ENCODE measurements around the gene ITGAX. TPM values are rescaled to one million over a fixed set of nuclear protein-coding genes. Genes with fewer than 3 reads are reported as not detected.

Gene ITGAX
- total and polyA plus RNA-seq, 10 of the 15 experiments (the other 5 are each of a cell fraction or from before 2014, with no cell fraction given) = 1.6 to 37.9 (median 17.9) TPM

DNA sequence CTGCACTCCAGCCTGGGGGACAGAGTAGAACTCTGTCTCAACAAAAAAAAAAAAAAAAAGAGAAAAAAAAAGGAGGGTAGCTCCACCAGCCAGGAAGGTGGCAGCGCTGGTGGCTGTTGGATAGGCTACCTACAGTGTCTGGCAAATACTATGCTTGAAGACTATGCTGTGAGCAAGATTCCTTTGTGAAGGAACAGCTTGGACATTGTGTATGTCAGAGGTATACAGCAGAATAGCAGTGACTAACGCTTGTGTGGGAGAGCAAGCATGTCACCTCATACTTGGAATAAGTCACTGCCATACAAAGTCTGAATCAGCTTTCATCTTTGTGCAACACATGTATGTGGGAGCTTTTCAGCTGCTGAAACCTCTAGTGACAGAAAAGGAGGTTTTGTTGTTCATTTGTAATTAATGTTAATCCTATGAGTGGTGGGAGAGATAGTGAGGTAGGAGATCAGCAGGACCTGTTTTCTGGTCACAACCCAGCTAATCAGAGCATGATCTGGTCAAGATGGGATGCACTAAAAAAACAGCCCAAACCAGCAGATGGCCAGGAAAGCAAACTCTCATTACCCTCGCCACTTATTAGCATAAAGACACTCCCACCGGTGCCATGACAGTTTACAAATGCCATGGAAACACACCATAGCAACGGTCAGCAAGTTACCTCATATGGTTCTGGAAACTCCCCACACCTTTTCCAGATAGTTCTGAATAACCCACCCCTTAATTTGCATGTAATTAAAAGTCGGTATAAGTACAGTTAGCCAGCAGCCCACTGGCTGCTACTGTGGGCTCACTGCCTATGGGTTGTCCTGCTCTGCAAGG lies 31.4 kb downstream of the ITGAX start:
- ChIA-PET SMC1A (ENCODE audit: uncharacterized antibody, unreplicated experiment) (interaction anchor here (0.6 to 3.3 kb wide), 17 partner anchors 9 to 267 kb away, joined by 3 to 20 read pairs (median 4); partner anchors contain the start of genes COX6A2, FUS, ITGAM and PYCARD), CTCF (interaction anchor here (0.7 to 4.9 kb wide), 16 partner anchors 19 to 482 kb away, joined by 3 to 45 read pairs (median 4); partner anchors contain the start of genes ARMC5, COX6A2, PYCARD and ZNF843), POLR2A (interaction anchor here (0.5 to 1.7 kb wide), 8 partner anchors 9 to 483 kb away, joined by 3 to 4 read pairs (median 3); partner anchors contain the start of genes ARMC5, ITGAX and KAT8), RAD21 (ENCODE audit: unreplicated experiment) (interaction anchor here (0.7 to 2.8 kb wide), 12 partner anchors 20 to 244 kb away, joined by 3 to 10 read pairs (median 3); partner anchors contain the start of gene ZNF843)
- BruUV-seq (replicated peaks) = no TSS peak
- Histone ChIP-seq H3K4me3 (no peak overlapping the region), H3K4me2 (ENCODE audit: control insufficient read depth, insufficient read depth) (no peak overlapping the region), H4K20me1 (ENCODE audit: control insufficient read depth, insufficient read depth) (no peaks in the 10 kb centered on the region), H3K36me3 (ENCODE audit: control insufficient read depth in 2 of 2, insufficient read depth in 2 of 2, low read length in 1 of 2) (no peaks in the 10 kb centered on the region), H3K9me3 (replicated peaks; ENCODE audit: control insufficient read depth, insufficient read depth, low read length) (no peaks in the 10 kb centered on the region), H3K4me1 (ENCODE audit: control insufficient read depth, insufficient read depth, low read length) (no peaks in the 10 kb centered on the region), H3K27me3 (replicated peaks in 1 of 2; ENCODE audit: control insufficient read depth in 2 of 2, insufficient read depth in 2 of 2, low read length in 1 of 2) (peaks cover 0 to 3% of the 10 kb centered on the region in 2 experiments; a peak in 1 of 4 replicates), H3K27ac (ENCODE audit: control insufficient read depth, insufficient read depth) (no peak overlapping the region), H3K79me2 (ENCODE audit: control insufficient read depth, insufficient read depth, low read length) (no peaks in the 10 kb centered on the region), H3K9ac (ENCODE audit: control insufficient read depth, insufficient read depth, low read length) (no peak overlapping the region), H2AFZ (ENCODE audit: control insufficient read depth, low read depth, low read length) (no peak overlapping the region)
- WGBS (ENCODE audit: insufficient coverage, insufficient replicate concordance, low lambda C conversion rate, missing lambda C conversion rate) = 12% methylated on average over 6 of the region's 6 CpGs
- in situ Hi-C loops (cut with MboI) (no loop called here), intact Hi-C loops (cut with micrococcal nuclease; ENCODE audit: unreplicated experiment) (no loop called here)
- peak; percentile 91 for ATAC-seq
- DNase-seq (ENCODE audit: low read depth, low spot score) = no peak
- peak; percentile 56 for FAIRE-seq
- TF ChIP-seq MEF2B (IDR thresholded peaks at IDR 0.05; ENCODE audit: partially characterized antibody, poor library complexity, severe bottlenecking) (peak; percentile 31), POU2F2 (IDR thresholded peaks at IDR 0.05; ENCODE audit: borderline replicate concordance, low read depth, low read length) (peak; percentile 81; the same call in 2 of the 3 replicates), EP300 (IDR thresholded peaks at IDR 0.05; ENCODE audit: borderline replicate concordance in 1 of 2, control insufficient read depth in 1 of 2, low read depth in 2 of 2, low read length in 2 of 2) (peak; percentile 20 to 41; a peak in 1 of 4 replicates), ASH2L (IDR thresholded peaks at IDR 0.05; ENCODE audit: borderline replicate concordance, low read depth) (no peak), TCF7 (IDR thresholded peaks at IDR 0.05; ENCODE audit: borderline replicate concordance) (no peak), BMI1 (IDR thresholded peaks at IDR 0.05; ENCODE audit: borderline replicate concordance) (peak; percentile 95), YY1 (IDR thresholded peaks at IDR 0.05; ENCODE audit: low read depth, low read length) (peak; percentile 92), SIN3A (IDR thresholded peaks at IDR 0.05; ENCODE audit: low read depth, low read length) (peak; percentile 84; the same call in 1 of the 2 replicates), MXI1 (IDR thresholded peaks at IDR 0.05; ENCODE audit: low read depth, low read length) (peak; percentile 91), JUND (IDR thresholded peaks at IDR 0.05; ENCODE audit: low read depth, low read length) (no peak), SREBF2 (IDR thresholded peaks at IDR 0.05; ENCODE audit: low read length) (no peak), POLR2A (IDR thresholded peaks at IDR 0.05; ENCODE audit: low read depth, low read length) (0 out of 2 replicates have a peak, but pooled peaks have one; percentile 22), RUNX3 (IDR thresholded peaks at IDR 0.05; ENCODE audit: low read length) (0 out of 2 replicates have a peak, but pooled peaks have one; percentile 28), RELA (IDR thresholded peaks at IDR 0.05; ENCODE audit: borderline replicate concordance, partially characterized antibody) (peak; percentile 60)
- TF ChIP-seq, protein P1, sequence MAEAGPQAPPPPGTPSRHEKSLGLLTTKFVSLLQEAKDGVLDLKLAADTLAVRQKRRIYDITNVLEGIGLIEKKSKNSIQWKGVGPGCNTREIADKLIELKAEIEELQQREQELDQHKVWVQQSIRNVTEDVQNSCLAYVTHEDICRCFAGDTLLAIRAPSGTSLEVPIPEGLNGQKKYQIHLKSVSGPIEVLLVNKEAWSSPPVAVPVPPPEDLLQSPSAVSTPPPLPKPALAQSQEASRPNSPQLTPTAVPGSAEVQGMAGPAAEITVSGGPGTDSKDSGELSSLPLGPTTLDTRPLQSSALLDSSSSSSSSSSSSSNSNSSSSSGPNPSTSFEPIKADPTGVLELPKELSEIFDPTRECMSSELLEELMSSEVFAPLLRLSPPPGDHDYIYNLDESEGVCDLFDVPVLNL (IDR thresholded peaks at IDR 0.05; ENCODE audit: low read depth, low read length) = no peak
- TF ChIP-seq, protein P2, sequence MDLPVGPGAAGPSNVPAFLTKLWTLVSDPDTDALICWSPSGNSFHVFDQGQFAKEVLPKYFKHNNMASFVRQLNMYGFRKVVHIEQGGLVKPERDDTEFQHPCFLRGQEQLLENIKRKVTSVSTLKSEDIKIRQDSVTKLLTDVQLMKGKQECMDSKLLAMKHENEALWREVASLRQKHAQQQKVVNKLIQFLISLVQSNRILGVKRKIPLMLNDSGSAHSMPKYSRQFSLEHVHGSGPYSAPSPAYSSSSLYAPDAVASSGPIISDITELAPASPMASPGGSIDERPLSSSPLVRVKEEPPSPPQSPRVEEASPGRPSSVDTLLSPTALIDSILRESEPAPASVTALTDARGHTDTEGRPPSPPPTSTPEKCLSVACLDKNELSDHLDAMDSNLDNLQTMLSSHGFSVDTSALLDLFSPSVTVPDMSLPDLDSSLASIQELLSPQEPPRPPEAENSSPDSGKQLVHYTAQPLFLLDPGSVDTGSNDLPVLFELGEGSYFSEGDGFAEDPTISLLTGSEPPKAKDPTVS (IDR thresholded peaks at IDR 0.05; ENCODE audit: low read depth, low read length) = peak; percentile 87
- TF ChIP-seq, protein P3, sequence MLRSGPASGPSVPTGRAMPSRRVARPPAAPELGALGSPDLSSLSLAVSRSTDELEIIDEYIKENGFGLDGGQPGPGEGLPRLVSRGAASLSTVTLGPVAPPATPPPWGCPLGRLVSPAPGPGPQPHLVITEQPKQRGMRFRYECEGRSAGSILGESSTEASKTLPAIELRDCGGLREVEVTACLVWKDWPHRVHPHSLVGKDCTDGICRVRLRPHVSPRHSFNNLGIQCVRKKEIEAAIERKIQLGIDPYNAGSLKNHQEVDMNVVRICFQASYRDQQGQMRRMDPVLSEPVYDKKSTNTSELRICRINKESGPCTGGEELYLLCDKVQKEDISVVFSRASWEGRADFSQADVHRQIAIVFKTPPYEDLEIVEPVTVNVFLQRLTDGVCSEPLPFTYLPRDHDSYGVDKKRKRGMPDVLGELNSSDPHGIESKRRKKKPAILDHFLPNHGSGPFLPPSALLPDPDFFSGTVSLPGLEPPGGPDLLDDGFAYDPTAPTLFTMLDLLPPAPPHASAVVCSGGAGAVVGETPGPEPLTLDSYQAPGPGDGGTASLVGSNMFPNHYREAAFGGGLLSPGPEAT (IDR thresholded peaks at IDR 0.05; ENCODE audit: low read depth) = peak; percentile 46; the same call in 1 of the 2 replicates

Data from GM12878 (cell line).